Liver (tissue), 3 donors: ENCODE results near the gene PEX16.

ENCODE experiments used
- ATF3 ChIP-seq: IDR thresholded peaks from 2 replicates; pipeline ENCODE4 v1.6.1; 2016; ENCODE audit warnings: antibody characterized with exemption
- CTCF ChIP-seq: fragments of 150-350 bp; IDR thresholded peaks from 2 replicates; pipeline ENCODE4 v1.5.1; 2017; ENCODE audit warnings: improper control_type of control experiment, low read depth, low read length; ENCODE audit not compliant: missing input control
- EGR1 ChIP-seq, 2 donors: IDR thresholded peaks; 2 replicates each; pipeline ENCODE4 v1.6.1; 2016 to 2018; ENCODE audit warnings: antibody characterized with exemption in 2 of 2, low read depth in 2 of 2
- FOXA1 ChIP-seq: IDR thresholded peaks from 2 replicates; pipeline ENCODE4 v1.6.1; 2016; ENCODE audit warnings: antibody characterized with exemption
- JUND ChIP-seq, 2 donors: IDR thresholded peaks; 2 replicates each; pipeline ENCODE4 v1.6.1; 2016; ENCODE audit warnings: antibody characterized with exemption in 2 of 2
- MAX ChIP-seq: IDR thresholded peaks from 2 replicates; pipeline ENCODE4 v1.6.1; 2016; ENCODE audit warnings: antibody characterized with exemption
- SP1 ChIP-seq: IDR thresholded peaks from 2 replicates; pipeline ENCODE4 v1.6.1; 2018; ENCODE audit warnings: antibody characterized with exemption, mild to moderate bottlenecking
- YY1 ChIP-seq: IDR thresholded peaks from 2 replicates; pipeline ENCODE4 v1.6.1; 2016; ENCODE audit warnings: antibody characterized with exemption, mild to moderate bottlenecking
- donor health status: healthy.
- donor health status: healthy.

GRCh38 chr11:45921561-45922424 lies 4.1 kb upstream of the PEX16 start:
- TF ChIP-seq ATF3 (no peak), SP1 (peak; percentile 22), MAX (no peak), JUND (IDR thresholded peaks at IDR 0.05) (no peak), CTCF (no peak), EGR1 (IDR thresholded peaks at IDR 0.05; ENCODE audit: low read depth in 2 of 2) (no peak), FOXA1 (no peak), YY1 (no peak)
